Measurements from ENCODE around the gene ZNF536.
"Not testable (repeated sequence)": the region's sequence is repeated elsewhere in the genome, so short reads cannot be mapped to it uniquely, and the experiment has no call there.

The ZNF536 gene

DNA sequence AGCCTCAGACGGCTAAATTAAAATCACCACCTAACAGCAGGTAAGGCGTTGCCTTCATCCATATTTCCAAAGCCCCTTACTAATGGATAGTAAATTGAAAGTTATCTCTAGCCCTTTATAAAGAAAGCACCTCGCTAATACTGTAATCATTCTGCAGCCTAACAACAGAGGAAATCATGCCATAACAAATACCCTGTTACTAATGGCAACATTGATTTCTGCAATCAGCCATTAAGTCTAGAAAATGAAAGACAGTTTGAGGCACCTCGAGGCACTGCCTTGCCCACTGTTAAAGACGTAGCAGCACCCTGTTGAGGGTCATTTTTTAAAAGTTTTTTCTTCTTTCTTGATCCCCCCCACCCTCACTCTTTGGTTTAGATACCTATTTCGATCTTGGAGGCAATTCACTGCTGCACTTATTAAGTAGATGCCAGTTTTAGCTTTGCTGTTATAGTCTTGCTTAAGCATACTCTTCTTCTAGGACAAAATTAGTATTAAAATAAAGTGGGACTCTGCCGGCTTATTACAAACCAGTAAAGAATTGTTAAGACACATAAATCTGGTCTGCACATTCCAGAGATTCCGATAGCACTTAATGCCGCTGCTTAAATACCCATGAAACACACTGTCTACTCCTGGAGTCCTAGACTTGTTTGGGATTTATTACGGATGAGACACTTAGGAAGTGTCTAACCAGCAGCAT lies 74.8 kb downstream of the ZNF536 start:
- DNase-seq (ENCODE audit: low spot score) = no peak

DNA sequence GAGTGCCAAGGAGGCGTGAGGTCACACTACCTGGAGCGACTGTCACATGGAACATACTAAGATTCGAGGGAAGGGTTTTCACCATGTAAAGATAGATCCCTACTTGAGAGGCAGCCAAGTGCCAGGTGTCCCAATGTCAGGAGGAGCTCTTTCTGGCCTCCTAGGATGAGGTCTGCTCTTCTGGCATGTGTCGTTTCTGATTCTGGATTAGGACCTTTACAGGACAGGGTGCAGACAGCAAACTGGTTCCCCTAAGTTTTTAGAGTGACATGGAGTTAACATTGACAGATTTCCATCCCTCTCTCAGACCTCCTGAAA lies 75.3 kb downstream of the ZNF536 start:
- no peak for DNase-seq (ENCODE audit: low spot score)

DNA sequence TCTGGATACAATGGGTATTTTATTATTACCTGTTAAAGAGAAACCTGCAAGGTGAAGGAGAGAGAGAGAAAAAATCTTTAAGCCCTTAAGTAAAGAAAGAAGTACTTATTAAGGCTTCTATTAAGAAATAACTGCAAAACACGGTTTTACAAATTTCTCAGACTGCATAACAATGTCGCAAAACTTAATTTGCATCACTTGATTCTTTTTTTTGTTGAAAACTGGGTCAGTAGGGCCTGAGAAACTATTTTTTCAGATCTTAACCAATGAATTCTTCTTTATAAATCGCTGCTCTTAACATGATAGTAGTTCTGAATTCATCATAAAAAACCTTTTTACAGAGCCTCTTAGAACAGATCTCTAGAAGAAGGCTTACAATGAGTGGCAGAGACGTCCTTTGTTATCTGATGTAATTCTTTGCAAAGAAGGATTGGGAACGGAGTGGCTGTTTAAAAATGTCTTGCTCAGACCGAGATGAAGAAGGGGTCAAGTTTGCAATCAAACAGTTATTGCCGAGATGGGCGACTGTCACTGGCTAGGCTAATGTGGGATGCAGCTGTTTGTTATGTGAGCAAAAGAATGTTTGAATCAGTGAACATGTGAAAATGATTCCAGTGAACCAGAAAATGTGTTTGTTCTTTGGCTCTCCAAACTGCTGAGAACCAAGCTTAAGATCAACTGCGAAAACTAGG lies 76.3 kb downstream of the ZNF536 start:
- no peak for DNase-seq (ENCODE audit: low spot score)

DNA sequence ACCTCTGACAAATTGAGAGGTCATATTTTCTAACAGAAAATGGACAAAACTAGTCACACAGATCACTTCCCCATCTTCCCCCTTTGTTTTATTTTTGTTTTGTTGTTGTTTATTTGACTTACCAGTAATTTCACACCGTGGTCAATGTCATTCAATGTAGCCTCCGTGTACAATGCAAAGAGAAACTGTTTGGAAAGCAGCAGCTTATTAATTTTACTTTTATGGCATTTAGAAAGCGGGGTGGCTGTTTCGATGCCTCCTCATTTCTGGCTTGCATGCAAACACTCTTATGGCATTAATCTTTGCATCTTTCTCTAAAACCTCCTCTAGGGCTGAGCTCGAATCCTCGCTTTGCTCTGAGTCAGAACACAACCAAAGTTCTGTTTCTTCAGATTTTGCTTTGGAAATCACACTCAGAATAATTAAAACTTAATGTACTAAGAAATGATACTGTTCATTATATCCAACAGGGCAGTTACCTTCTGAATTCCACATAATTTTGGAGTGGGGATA lies 77.0 kb downstream of the ZNF536 start:
- no peak for DNase-seq (ENCODE audit: low spot score)

GRCh38 chr19:30449673-30450072 lies 77.5 kb downstream of the ZNF536 start:
- DNase-seq (ENCODE audit: low spot score) = no peak

- peak; percentile 66 for DNase-seq (ENCODE audit: low spot score)
Observed at GRCh38 chr19:30450100-30450499, 77.9 kb downstream of the ZNF536 start.

DNA sequence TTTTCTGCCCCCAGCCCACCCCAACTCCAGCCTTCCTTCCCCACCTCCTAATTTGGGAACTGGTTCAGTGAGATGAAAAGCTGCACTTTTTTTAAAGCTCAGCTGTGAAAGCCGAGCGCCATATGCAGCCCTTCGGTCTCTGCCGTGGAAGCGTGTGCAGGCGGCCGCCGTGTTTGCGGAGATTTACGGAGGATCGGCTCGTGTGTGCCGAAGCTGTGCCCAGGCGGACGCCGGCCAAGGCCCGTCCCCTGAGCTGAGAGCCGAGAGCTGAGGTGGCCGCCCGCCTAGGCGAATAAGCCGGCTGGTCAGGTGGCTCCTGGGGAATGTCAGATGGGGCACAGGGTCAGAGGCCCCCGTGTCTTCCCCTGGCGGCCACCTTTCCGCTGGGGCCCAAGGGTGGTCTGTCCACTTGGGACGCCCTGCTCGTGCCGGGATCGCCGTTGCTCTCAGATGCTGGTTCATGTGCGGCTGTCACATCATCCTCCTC lies 78.7 kb downstream of the ZNF536 start:
- no peak for DNase-seq (ENCODE audit: low spot score)

- no peak for DNase-seq (ENCODE audit: low spot score)
Observed at GRCh38 chr19:30452931-30453330, 80.7 kb downstream of the ZNF536 start.

DNA sequence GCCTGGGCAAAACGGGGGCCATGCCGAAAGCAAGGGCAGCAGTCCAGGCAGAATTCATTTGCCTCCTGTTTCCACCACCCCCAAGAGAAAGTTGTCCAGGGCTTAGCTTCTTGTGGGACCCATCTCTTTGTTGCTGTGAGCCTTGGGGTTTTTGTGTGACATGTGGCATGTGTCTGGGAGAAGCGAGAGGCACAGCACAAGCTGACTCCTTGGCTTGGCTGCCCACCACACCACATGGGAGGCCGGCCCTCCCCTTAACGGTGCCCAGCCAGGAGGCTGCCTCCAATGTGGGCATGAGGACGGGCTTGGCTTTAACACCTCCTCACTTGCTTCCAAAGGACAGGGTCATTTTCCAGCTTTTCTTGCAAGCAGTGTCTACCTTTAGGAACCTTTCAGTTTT lies 81.6 kb downstream of the ZNF536 start:
- DNase-seq (ENCODE audit: low spot score) = no peak

GRCh38 chr19:30455881-30456280 lies 83.7 kb downstream of the ZNF536 start:
- DNase-seq (ENCODE audit: low spot score) = no peak

DNA sequence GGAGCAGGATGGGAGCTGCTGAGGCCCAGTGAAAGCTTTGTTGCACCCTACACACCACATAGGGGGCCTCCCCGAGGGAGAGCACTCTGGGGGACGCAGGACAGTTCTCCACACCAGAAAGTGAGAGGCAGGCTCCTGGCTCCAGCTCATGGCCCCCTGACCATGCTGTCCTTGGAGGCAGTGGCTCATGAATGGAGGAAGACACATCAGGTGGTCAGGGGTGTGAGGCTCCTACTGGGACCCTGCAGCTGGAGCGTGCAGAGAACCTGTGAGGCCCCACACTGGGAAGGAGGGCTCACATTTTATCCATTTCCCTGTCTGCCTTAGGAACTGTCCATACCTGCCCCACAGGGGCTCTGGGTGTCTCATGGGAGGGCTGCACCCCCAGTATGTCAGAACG lies 85.3 kb downstream of the ZNF536 start:
- DNase-seq (ENCODE audit: low spot score) = no peak

- DNase-seq (ENCODE audit: low spot score) = no peak
Observed at GRCh38 chr19:30459859-30460258, 87.7 kb downstream of the ZNF536 start.

DNA sequence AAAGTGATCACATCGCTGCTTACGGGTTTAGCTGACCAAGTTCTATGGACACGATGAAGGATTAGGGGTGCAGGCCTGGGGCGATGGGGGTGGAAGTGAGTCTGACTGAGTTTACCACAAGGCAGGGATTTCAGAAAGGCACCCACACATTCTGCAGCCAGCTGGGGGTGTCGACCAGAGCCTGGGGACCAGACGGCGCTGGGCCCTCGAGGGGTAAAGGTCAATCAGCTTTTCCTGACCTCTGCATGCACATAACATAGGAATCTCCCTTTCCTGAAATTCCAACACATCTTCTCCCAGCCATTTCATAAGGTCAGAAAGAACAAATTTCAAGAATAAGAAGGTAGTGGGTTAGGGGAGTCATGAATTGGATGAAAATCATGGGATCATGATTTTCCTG lies 92.0 kb downstream of the ZNF536 start:
- DNase-seq (ENCODE audit: low spot score) = no peak

- DNase-seq (ENCODE audit: low spot score) = not testable (repeated sequence)
Observed at GRCh38 chr19:30466598-30466997, 94.4 kb downstream of the ZNF536 start.

GRCh38 chr19:30467239-30467638 lies 95.1 kb downstream of the ZNF536 start:
- DNase-seq (ENCODE audit: low spot score) = no peak

DNA sequence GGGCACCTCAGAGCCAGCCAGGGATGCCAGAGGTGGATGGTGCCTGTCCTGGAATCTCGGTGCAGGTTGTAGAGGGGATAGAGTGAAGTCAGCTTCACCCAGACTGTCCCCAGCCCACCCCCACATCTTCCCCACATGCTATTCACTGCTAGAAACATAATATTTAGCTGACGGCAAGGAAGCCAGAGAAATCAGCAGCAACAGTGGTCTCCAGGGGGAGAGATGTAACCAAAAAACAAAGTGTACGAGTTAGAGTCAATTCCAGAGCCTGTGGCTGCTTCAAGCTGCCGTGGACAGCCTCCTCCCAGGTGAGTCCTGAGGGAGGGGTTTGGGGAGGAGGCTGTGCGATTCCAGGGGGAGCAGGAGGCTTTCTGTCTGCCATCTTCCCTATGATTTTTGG lies 97.6 kb downstream of the ZNF536 start:
- no peak for DNase-seq (ENCODE audit: low spot score)

DNA sequence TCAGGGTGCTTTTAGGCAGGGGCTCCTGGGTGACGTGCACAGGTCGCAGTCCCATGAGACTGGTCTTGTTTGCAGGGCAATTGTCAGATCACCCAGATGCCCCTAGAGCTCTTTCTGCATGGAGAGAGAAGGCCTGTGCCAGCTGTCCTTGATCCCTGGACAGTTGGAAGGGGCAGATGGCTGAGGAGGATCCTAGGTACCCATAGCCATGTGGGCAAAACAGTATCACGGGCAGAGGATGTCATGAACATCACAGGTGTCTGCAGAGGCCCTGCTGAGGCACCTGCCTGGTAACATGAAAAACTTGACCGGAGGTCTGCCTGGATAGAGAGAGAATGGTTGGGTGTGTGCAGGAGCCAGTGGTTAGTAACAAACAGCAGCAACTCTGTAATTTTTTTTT lies 99.3 kb downstream of the ZNF536 start:
- no peak for DNase-seq (ENCODE audit: low spot score)

DNA sequence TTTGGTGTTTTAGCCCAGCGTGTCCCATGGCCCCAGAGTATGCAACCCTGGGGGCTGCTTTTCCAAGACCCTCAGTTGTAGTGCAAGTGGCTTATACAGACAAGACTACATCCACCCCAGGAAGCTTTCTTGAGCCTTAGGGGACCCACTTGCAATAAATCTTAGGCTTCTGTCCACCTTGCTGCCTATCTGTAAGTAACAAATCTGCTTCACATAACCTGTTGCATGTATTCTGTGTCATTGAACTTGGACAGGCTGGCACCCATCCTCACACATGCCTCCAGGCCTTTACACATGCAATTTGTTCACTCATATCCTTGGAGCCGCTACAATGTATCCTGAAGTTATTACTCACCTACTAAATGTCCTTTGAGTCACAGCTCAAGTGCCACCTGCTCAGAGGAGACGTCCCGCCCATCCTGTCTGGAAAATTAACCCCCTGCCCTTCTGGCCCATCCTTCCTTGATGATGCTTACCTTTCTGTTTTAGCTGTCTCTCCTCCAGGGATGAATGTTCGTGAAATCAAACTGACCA lies 101.2 kb downstream of the ZNF536 start:
- DNase-seq (ENCODE audit: low spot score) = no peak

GRCh38 chr19:30476997-30477396 lies 104.8 kb downstream of the ZNF536 start:
- DNase-seq (ENCODE audit: low spot score) = no peak

- no peak for DNase-seq (ENCODE audit: low spot score)
Observed at GRCh38 chr19:30479231-30479630, 107.0 kb downstream of the ZNF536 start.

GRCh38 chr19:30480097-30480496 lies 107.9 kb downstream of the ZNF536 start:
- no peak for DNase-seq (ENCODE audit: low spot score)

DNA sequence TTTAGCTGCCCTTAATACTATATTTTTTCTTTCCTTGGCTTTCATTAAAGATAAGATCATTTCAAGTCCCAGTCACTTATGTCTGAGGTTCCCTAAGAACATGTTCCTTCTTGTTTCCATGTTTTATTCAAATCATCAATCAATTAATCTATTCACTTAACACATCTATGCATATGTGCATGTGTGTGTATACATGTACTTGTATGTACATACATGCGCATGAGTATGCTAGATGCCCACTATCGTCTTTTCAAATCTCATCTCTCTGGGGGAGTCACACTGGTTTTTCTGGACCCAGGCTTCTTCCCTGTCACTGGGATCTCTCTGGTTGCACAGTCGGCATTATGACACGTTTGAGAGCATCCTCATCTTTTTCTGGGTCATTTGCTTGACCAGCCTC lies 108.9 kb downstream of the ZNF536 start:
- DNase-seq (ENCODE audit: low spot score) = no peak

GRCh38 chr19:30481823-30482222 lies 109.6 kb downstream of the ZNF536 start:
- no peak for DNase-seq (ENCODE audit: low spot score)

Data from D341Med (cell line).